Stomach (tissue), 9 donors: ENCODE results near the gene NEURL2. TPM values are rescaled to one million over a fixed set of nuclear protein-coding genes. Genes with fewer than 3 reads are reported as not detected.

Source experiments
- DNase-seq, 2 donors: peaks; one replicate each; pipeline versions ENCODE4 v3.0.0 to v3.0.0-alpha.2; 2013 to 2019
- H3K27ac ChIP-seq, 5 donors: fragments of 200-600 bp in 4 of 5; sonication (generic) in 4 of 5; one replicate each; pipeline ENCODE4 v1.5.1; 2013 to 2019; ENCODE audit warnings: mild to moderate bottlenecking in 1 of 5, moderate library complexity in 1 of 5
- H3K27me3 ChIP-seq, 3 donors: fragments of 200-600 bp; sonication (generic); one replicate each; pipeline ENCODE4 v1.5.1; 2017 to 2019; ENCODE audit warnings: mixed run types in 1 of 3
- H3K36me3 ChIP-seq, 4 donors: fragments of 200-600 bp; sonication (generic); 1 replicate in 3 of 4; 2 replicates in 1 of 4; pipeline ENCODE4 v1.5.1; 2016 to 2019
- H3K4me1 ChIP-seq, 4 donors: fragments of 200-600 bp; sonication (generic); one replicate each; pipeline ENCODE4 v1.5.1; 2016 to 2019
- H3K4me3 ChIP-seq, 4 donors: fragments of 200-600 bp; sonication (generic) in 3 of 4; one replicate each; pipeline ENCODE4 v1.5.1; 2016 to 2019; ENCODE audit warnings: mild to moderate bottlenecking in 1 of 4
- H3K9me3 ChIP-seq, 4 donors: fragments of 200-600 bp; sonication (generic); one replicate each; pipeline ENCODE4 v1.5.1; 2016 to 2019
- CTCF ChIP-seq, 7 experiments: fragments of 450-650 bp in 4 of 7; fragments of 200-600 bp in 3 of 7; sonication (generic) in 3 of 7; IDR thresholded peaks; one replicate each; pipeline ENCODE4 v1.5.1; 2016 to 2019; ENCODE audit warnings: antibody characterized with exemption in 7 of 7, control low read depth in 2 of 7, mild to moderate bottlenecking in 1 of 7
- EP300 ChIP-seq: sonication (generic); formaldehyde crosslinking; IDR thresholded peaks from one replicate; pipeline ENCODE4 v1.6.1; 2017; ENCODE audit warnings: antibody characterized with exemption
- POLR2A ChIP-seq, 4 donors: fragments of 450-650 bp; IDR thresholded peaks; one replicate each; pipeline ENCODE4 v1.6.1; 2016; ENCODE audit warnings: antibody characterized with exemption in 4 of 4, control low read depth in 2 of 4, mild to moderate bottlenecking in 1 of 4, moderate library complexity in 1 of 4
- POLR2AphosphoS5 ChIP-seq, 3 donors: sonication (generic); formaldehyde crosslinking; IDR thresholded peaks; one replicate each; pipeline ENCODE4 v1.6.1; 2016; ENCODE audit warnings: antibody characterized with exemption in 3 of 3
- WGBS, 5 donors: extraction: QIAGEN DNeasy Blood & Tissue Kit in 3 of 5; methylation state at CpG; one replicate each; pipeline versions ENCODE4 v1.1.5 to v1.1.7; 2013 to 2018; 5-methylcytosine and 5-hydroxymethylcytosine counted together
- intact Hi-C: fragments of 100-400 bp; cut with DNase I; formaldehyde crosslinking; loops from one replicate; pipeline ENCODE4 v1.15.1; 2023; ENCODE audit warnings: low total_unique reads
- polyA plus RNA-seq, 3 donors: library from polyadenylated mRNA; stranded (reverse); fragments of 200-250 nt; gene quantifications; one replicate each; pipeline ENCODE4 v1.2.3, GENCODE V29; 2013
- total RNA-seq, 5 donors: library from RNA; depleted of rRNA; stranded (reverse); fragments of >200 nt; gene quantifications; one replicate each; pipeline versions ENCODE4 v1.1.0 to v1.2.3, GENCODE V29; 2014 to 2016
- donor health status: healthy with polysubstance abuse.
- donor health status: Bipolar disorder and iron deficiency.
- donor health status: healthy.

Gene NEURL2
- total and polyA plus RNA-seq, 8 donors: 3.3 to 29.9 (median 3.9) TPM; not detected in 1

GRCh38 chr20:45910670-45911485 lies 19.9 kb upstream of the NEURL2 start:
- H3K9me3 ChIP-seq: no peaks in the 10 kb centered on the region
- H3K27ac ChIP-seq: peak overlapping the region; percentile 84 to 88 (median 85)
- peaks cover 13 to 54% (median 25%) of the 10 kb centered on the region in 4 donors for H3K4me1 ChIP-seq
- peak overlapping the region; percentile 54 to 61 (median 58) for H3K4me3 ChIP-seq
- peak; percentile 98 to 99 for DNase-seq
- intact Hi-C loops: no loop called here
- TF ChIP-seq POLR2AphosphoS5 (IDR thresholded peaks at IDR 0.05): peak in 2 of 3 donors; percentile 70 to 87
- TF ChIP-seq POLR2A (IDR thresholded peaks at IDR 0.05): no peak
- peaks cover 0 to 25% (median 12%) of the 10 kb centered on the region in 4 donors for H3K36me3 ChIP-seq
- WGBS, 5 donors: 1 to 3% (median 2%) methylated on average over 26 to 43 of the region's 43 CpGs
- H3K27me3 ChIP-seq: peaks cover 0 to 11% (median 0%) of the 10 kb centered on the region in 3 donors

- peak overlapping the region in 4 of 5 donors; percentile 63 to 88 (median 86) for H3K27ac ChIP-seq
- H3K9me3 ChIP-seq: no peaks in the 10 kb centered on the region
- intact Hi-C loops: no loop called here
- DNase-seq: no peak
- peaks cover 13 to 49% (median 25%) of the 10 kb centered on the region in 4 donors for H3K4me1 ChIP-seq
- peaks cover 0 to 32% (median 20%) of the 10 kb centered on the region in 4 donors for H3K36me3 ChIP-seq
- TF ChIP-seq POLR2A (IDR thresholded peaks at IDR 0.05) (no peak), EP300 (no peak), POLR2AphosphoS5 (IDR thresholded peaks at IDR 0.05) (no peak), CTCF (IDR thresholded peaks at IDR 0.05) (no peak)
- WGBS, 5 donors: 77 to 80% (median 79%) methylated on average over 19 to 22 of the region's 22 CpGs
- peaks cover 0 to 11% (median 0%) of the 10 kb centered on the region in 3 donors for H3K27me3 ChIP-seq
- peak overlapping the region in 3 of 4 donors; percentile 56 to 61 (median 60) for H3K4me3 ChIP-seq
Observed at GRCh38 chr20:45909817-45910669, 19.0 kb upstream of the NEURL2 start.

- 88 to 93% (median 89%) methylated on average over 12 of the region's 12 CpGs for WGBS, 5 donors
- TF ChIP-seq EP300 (no peak), CTCF (IDR thresholded peaks at IDR 0.05) (no peak), POLR2A (IDR thresholded peaks at IDR 0.05) (no peak), POLR2AphosphoS5 (IDR thresholded peaks at IDR 0.05) (no peak)
- DNase-seq: no peak
- peaks cover 13 to 43% (median 24%) of the 10 kb centered on the region in 4 donors for H3K4me1 ChIP-seq
- intact Hi-C loops: no loop called here
- H3K36me3 ChIP-seq: peaks cover 0 to 39% (median 26%) of the 10 kb centered on the region in 4 donors
- H3K9me3 ChIP-seq: no peaks in the 10 kb centered on the region
- H3K27ac ChIP-seq: peak overlapping the region in 2 of 5 donors; percentile 63 to 85
- H3K4me3 ChIP-seq: peak overlapping the region in 2 of 4 donors; percentile 56 to 61
- H3K27me3 ChIP-seq: peaks cover 0 to 11% (median 0%) of the 10 kb centered on the region in 3 donors
Observed at GRCh38 chr20:45909336-45909808, 18.4 kb upstream of the NEURL2 start.

- Histone ChIP-seq H3K36me3 (peaks cover 0 to 47% (median 34%) of the 10 kb centered on the region in 4 donors), H3K4me3 (no peak overlapping the region), H3K27ac (no peak overlapping the region), H3K27me3 (peaks cover 0 to 11% (median 0%) of the 10 kb centered on the region in 3 donors), H3K4me1 (peaks cover 13 to 31% (median 24%) of the 10 kb centered on the region in 4 donors), H3K9me3 (no peaks in the 10 kb centered on the region)
- 93 to 100% (median 98%) methylated on average over 2 of the region's 2 CpGs for WGBS, 5 donors
- no peak for TF ChIP-seq CTCF (IDR thresholded peaks at IDR 0.05)
- TF ChIP-seq EP300: no peak
- TF ChIP-seq POLR2AphosphoS5 (IDR thresholded peaks at IDR 0.05): no peak
- TF ChIP-seq POLR2A (IDR thresholded peaks at IDR 0.05): no peak
- DNase-seq: no peak
- intact Hi-C loops: no loop called here
Observed at GRCh38 chr20:45908084-45908483, 17.1 kb upstream of the NEURL2 start.
